Naive thymus-derived CD8-positive, alpha-beta T cell (primary cell): ENCODE measurements around the gene RBCK1. TPM values are rescaled to one million over a fixed set of nuclear protein-coding genes. Genes with fewer than 3 reads are reported as not detected.
A peak's percentile ranks its signal among the peaks of the same experiment; 100 is the strongest.

Experiments used
- ATAC-seq, 2 donors: fragments of 150-1000 bp; cut with Tn5 transposase in 1 of 2; sonication (Bioruptor Pico), chemical (Tn5 transposase) in 1 of 2; 1 replicate in 1 of 2; 2 replicates in 1 of 2; pipeline ENCODE4 v1.10.0; 2021; ENCODE audit warnings: mild to moderate bottlenecking in 2 of 2, moderate library complexity in 2 of 2
- POLR2A ChIA-PET: fragments of 350-600 bp; sonication (Branson Sonifier 250); formaldehyde crosslinking; loops from one replicate; lab custom pipeline; 2021; ENCODE audit warnings: antibody characterized with exemption; lab: Charles Lee
- DNase-seq, 10 donors: peaks; one replicate each; pipeline versions ENCODE4 v3.0.0 to v3.0.0-alpha.2; 2020 to 2022
- H3K27ac Mint-ChIP-seq, 10 donors: one replicate each; pipeline ENCODE4 v1.8.0; 2020 to 2022; ENCODE audit warnings: mild to moderate bottlenecking in 10 of 10, mixed read lengths in 10 of 10, moderate library complexity in 4 of 10, inconsistent platforms in 1 of 10
- H3K27me3 Mint-ChIP-seq, 5 donors: one replicate each; pipeline ENCODE4 v1.8.0; 2021 to 2022; ENCODE audit warnings: mixed read lengths in 5 of 5
- H3K36me3 Mint-ChIP-seq, 3 donors: one replicate each; pipeline ENCODE4 v1.8.0; 2020 to 2022; ENCODE audit warnings: mixed read lengths in 3 of 3, mild to moderate bottlenecking in 2 of 3, inconsistent platforms in 1 of 3
- H3K4me1 Mint-ChIP-seq, 4 donors: one replicate each; pipeline ENCODE4 v1.8.0; 2021 to 2022; ENCODE audit warnings: mixed read lengths in 4 of 4
- H3K4me3 Mint-ChIP-seq, 10 donors: one replicate each; pipeline ENCODE4 v1.8.0; 2020 to 2022; ENCODE audit warnings: mild to moderate bottlenecking in 10 of 10, mixed read lengths in 10 of 10, moderate library complexity in 6 of 10, inconsistent platforms in 1 of 10
- H3K9me3 Mint-ChIP-seq, 9 donors: one replicate each; pipeline ENCODE4 v1.8.0; 2020 to 2022; ENCODE audit warnings: mixed read lengths in 9 of 9, mild to moderate bottlenecking in 3 of 9, inconsistent platforms in 1 of 9, moderate library complexity in 1 of 9
- polyA plus RNA-seq, 3 donors: library from polyadenylated mRNA; unstranded; fragments of 300-500 nt; fragmentation: Illumina TruSeq; gene quantifications; one replicate each; pipeline ENCODE4 v1.2.3, GENCODE V29; 2021
- total RNA-seq, 8 experiments: library from RNA in 2 of 8; stranded (reverse) in 2 of 8; gene quantifications; one replicate each; pipeline ENCODE4 v1.2.3 and lab custom pipeline; 2021 to 2026

RBCK1 gene
- total and polyA plus RNA-seq, 5 experiments from 2014 or later, result 65.3 to 116 (median 82.2) TPM

DNA sequence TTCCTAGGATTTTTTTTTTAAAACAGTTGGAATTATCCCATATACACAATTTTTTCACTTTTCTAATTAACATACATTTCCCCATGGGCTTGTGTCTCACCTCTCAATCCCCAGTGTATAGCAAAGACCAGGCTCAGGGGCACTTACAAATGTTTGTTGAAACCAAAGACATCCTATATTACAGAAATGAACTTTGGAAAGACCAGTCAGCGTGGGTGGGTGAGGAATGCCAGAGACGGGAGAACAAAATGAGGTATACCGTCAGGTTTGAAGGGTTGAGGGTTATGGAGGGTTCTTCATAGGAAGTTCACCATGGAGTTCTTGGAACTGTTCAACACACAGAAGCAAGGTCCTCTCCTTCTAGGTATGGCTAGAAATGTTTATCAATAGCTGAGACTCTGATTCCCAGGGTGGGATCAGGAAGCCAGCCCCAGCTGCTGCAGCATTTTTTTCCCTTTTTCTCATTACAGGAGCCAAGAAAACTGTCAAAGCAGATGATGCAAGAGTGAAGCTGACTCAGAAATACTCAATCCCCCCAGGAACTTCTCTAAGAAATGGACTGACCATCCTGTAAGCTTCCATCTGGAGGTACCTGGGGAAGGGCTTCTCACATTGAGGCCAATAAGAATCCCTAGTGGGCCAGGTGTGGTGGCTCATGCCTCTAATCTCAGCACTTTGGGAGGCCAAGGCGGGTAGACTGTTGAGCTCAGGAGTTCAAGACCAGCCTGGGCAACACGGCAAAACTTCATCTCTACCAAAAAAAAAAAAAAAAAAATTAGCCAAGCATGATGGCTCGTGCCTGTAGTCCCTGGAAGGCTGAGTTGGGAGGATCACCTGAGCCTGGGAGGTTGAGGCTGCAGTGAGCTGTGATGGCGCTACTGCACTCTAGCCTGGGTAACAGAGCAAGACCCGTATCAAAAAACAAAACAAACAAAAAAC is 70.2 kb downstream of the RBCK1 start:
- Mint-ChIP-seq H3K4me3 (no peak overlapping the region), H3K36me3 (peaks cover 0 to 36% (median 0%) of the 10 kb centered on the region in 3 donors), H3K4me1 (peaks cover 14 to 30% (median 23%) of the 10 kb centered on the region in 4 donors), H3K9me3 (no peaks in the 10 kb centered on the region), H3K27me3 (no peaks in the 10 kb centered on the region), H3K27ac (peak overlapping the region in 3 of 10 donors; percentile 8 to 37 (median 18))
- POLR2A ChIA-PET, result interaction anchor here (0.6 to 1.5 kb wide), 5 partner anchors 40 to 124 kb away, joined by 3 to 6 read pairs (median 4); no protein-coding TSS in a partner anchor
- DNase-seq, result no peak
- ATAC-seq, result peak in 1 of 2 donors; percentile 18

DNA sequence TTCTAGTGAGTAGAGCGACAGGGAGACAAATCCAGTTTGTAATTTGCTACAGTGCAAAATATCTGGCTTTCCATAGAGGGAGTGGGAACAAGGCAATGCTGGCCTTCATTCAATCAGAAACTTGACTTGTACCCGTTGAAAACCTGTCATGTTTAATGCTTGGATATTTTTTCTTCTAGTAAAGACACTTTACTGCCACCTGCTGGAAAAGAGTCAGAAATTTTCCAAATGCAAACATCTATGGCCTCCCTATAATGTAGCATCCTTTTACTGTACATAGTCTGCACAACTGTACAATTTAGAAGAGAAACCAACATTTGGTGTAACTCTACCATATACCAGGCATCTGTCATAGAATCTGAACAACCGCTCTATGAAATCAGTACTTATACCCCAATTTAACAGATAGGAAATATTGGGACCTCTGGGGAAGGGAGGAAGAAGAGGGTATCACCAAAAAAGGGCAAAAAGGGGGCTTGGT is 70.9 kb downstream of the RBCK1 start:
- peak; percentile 66 to 80 for ATAC-seq
- POLR2A ChIA-PET, result interaction anchor here (0.7 to 1.5 kb wide), 3 partner anchors 40 to 125 kb away, joined by 4 to 6 read pairs (median 5); no protein-coding TSS in a partner anchor
- peaks cover 14 to 30% (median 23%) of the 10 kb centered on the region in 4 donors for H3K4me1 Mint-ChIP-seq
- no peaks in the 10 kb centered on the region for H3K9me3 Mint-ChIP-seq
- no peak overlapping the region for H3K4me3 Mint-ChIP-seq
- peak overlapping the region in 4 of 10 donors; percentile 8 to 39 (median 28) for H3K27ac Mint-ChIP-seq
- no peaks in the 10 kb centered on the region for H3K27me3 Mint-ChIP-seq
- peak in 8 of 10 donors; percentile 17 to 75 (median 54) for DNase-seq
- H3K36me3 Mint-ChIP-seq, result peaks cover 0 to 43% (median 0%) of the 10 kb centered on the region in 3 donors

DNA sequence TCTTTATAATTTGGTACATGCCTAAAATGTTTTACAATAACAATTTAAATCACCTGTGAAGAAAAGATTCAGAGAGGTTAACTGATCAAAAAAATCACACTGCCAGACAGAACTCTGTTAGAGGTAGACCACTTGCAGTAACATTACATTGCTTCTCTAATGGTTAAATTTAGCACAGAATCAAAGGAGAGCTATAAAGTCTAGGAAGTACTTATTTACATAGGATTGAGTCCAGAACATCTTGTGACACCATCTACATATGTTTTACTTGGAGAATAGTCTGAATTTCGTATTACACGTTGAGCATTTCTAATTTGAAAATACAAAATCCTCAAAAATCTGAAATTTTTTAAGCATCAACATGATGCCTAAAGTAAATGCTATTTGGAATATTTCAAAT is 71.4 kb downstream of the RBCK1 start:
- Mint-ChIP-seq H3K9me3 (no peaks in the 10 kb centered on the region), H3K4me3 (no peak overlapping the region), H3K36me3 (peaks cover 0 to 48% (median 0%) of the 10 kb centered on the region in 3 donors), H3K27me3 (no peaks in the 10 kb centered on the region), H3K4me1 (peaks cover 14 to 30% (median 23%) of the 10 kb centered on the region in 4 donors), H3K27ac (no peak overlapping the region)
- POLR2A ChIA-PET, result interaction anchor here (1.5 kb wide), 1 partner anchor 125 kb away, joined by 6 read pairs; no protein-coding TSS in a partner anchor
- ATAC-seq (no peak), DNase-seq (no peak)

DNA sequence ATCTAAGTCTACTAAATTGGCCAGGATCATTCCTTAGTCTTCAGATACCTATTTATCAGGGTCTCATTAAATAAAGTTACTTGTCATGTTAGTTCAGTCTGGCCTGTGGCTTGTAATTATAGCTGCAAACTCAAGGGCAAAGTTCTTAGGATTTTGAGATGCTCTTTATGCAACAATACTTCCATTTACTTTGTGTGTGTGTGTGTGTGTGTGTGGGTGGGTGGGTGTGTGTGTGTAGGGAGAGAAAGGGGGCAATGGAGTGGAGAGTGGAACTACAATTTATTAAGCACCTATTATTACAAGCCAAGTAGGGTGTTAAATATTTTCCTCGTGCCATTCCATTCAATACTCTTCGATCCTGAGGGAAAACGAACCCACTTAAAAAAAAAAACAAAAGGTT is 71.9 kb downstream of the RBCK1 start:
- peak overlapping the region in 1 of 10 donors; percentile 78 for H3K27ac Mint-ChIP-seq
- peaks cover 14 to 30% (median 23%) of the 10 kb centered on the region in 4 donors for H3K4me1 Mint-ChIP-seq
- DNase-seq (no peak), ATAC-seq (no peak)
- H3K27me3 Mint-ChIP-seq, result no peaks in the 10 kb centered on the region
- H3K4me3 Mint-ChIP-seq, result no peak overlapping the region
- H3K36me3 Mint-ChIP-seq, result peaks cover 0 to 52% (median 0%) of the 10 kb centered on the region in 3 donors
- POLR2A ChIA-PET, result no interaction called here
- H3K9me3 Mint-ChIP-seq, result no peaks in the 10 kb centered on the region

- ATAC-seq (peak; percentile 60 to 84), DNase-seq (peak in 3 of 10 donors; percentile 2 to 37 (median 13))
- no peaks in the 10 kb centered on the region for H3K27me3 Mint-ChIP-seq
- POLR2A ChIA-PET, result no interaction called here
- peaks cover 0 to 63% (median 2%) of the 10 kb centered on the region in 3 donors for H3K36me3 Mint-ChIP-seq
- peak overlapping the region in 1 of 10 donors; percentile 30 for H3K4me3 Mint-ChIP-seq
- peaks cover 14 to 30% (median 23%) of the 10 kb centered on the region in 4 donors for H3K4me1 Mint-ChIP-seq
- no peaks in the 10 kb centered on the region for H3K9me3 Mint-ChIP-seq
- peak overlapping the region in 2 of 10 donors; percentile 23 to 81 for H3K27ac Mint-ChIP-seq
Observed at GRCh38 chr20:481167-481566, 73.1 kb downstream of the RBCK1 start.

Other genes with a start within 250 kb of the RBCK1 start
- not detected for gene DEFB128, start 218.6 kb upstream of the RBCK1 start, total RNA-seq
- gene DEFB128, start 218.6 kb upstream of the RBCK1 start, polyA plus RNA-seq, result not detected
- not detected for gene DEFB129, start 181.0 kb upstream of the RBCK1 start, total RNA-seq
- gene DEFB129, start 181.0 kb upstream of the RBCK1 start, polyA plus RNA-seq, result not detected
- not detected for gene DEFB132, start 150.6 kb upstream of the RBCK1 start, total RNA-seq
- gene DEFB132, start 150.6 kb upstream of the RBCK1 start, polyA plus RNA-seq, result not detected
- 1 to 10 TPM; 4.7 to 5.7 TPM for gene C20orf96, start 117.5 kb upstream of the RBCK1 start, total RNA-seq
- gene C20orf96, start 117.5 kb upstream of the RBCK1 start, polyA plus RNA-seq, result under 1 TPM; 0.46 to 0.80 (median 0.67) TPM
- 10 to 100 TPM; 29.6 to 29.7 TPM for gene ZCCHC3, start 110.7 kb upstream of the RBCK1 start, total RNA-seq
- gene ZCCHC3, start 110.7 kb upstream of the RBCK1 start, polyA plus RNA-seq, result 10 to 100 TPM in 1 of 3 donors, 1 to 10 TPM in 2; 6.9 to 13.9 (median 7.5) TPM
- gene SOX12, start 82.7 kb upstream of the RBCK1 start, total RNA-seq, result 10 to 100 TPM; 19.8 to 21.7 TPM
- gene SOX12, start 82.7 kb upstream of the RBCK1 start, polyA plus RNA-seq, result 1 to 10 TPM; 1.3 to 2.1 (median 2.0) TPM
- gene NRSN2, start 61.2 kb upstream of the RBCK1 start, total RNA-seq, result 1 to 10 TPM; 1.2 to 1.6 TPM
- 1 to 10 TPM; 1.7 to 3.6 (median 2.6) TPM for gene NRSN2, start 61.2 kb upstream of the RBCK1 start, polyA plus RNA-seq
- gene TRIB3, start 27.5 kb upstream of the RBCK1 start, total RNA-seq, result 1 to 10 TPM; 8.7 to 8.9 TPM
- gene TRIB3, start 27.5 kb upstream of the RBCK1 start, polyA plus RNA-seq, result 1 to 10 TPM; 5.5 to 6.5 (median 6.2) TPM
- 10 to 100 TPM; 33.6 to 36.6 TPM for gene TBC1D20, start 54.2 kb downstream of the RBCK1 start, total RNA-seq
- 10 to 100 TPM; 13.8 to 20.8 (median 19.0) TPM for gene TBC1D20, start 54.2 kb downstream of the RBCK1 start, polyA plus RNA-seq
- gene CSNK2A1, start 135.5 kb downstream of the RBCK1 start, total RNA-seq, result 10 to 100 TPM; 91.8 to 93.8 TPM
- 10 to 100 TPM; 49.6 to 52.0 (median 49.7) TPM for gene CSNK2A1, start 135.5 kb downstream of the RBCK1 start, polyA plus RNA-seq
- not detected for gene TCF15, start 202.0 kb downstream of the RBCK1 start, total RNA-seq
- gene TCF15, start 202.0 kb downstream of the RBCK1 start, polyA plus RNA-seq, result not detected
- gene SRXN1, start 244.9 kb downstream of the RBCK1 start, total RNA-seq, result 1 to 10 TPM; 2.4 to 2.6 TPM
- 10 to 100 TPM in 1 of 3 donors, under 1 TPM in 2; 0.26 to 15.6 (median 0.86) TPM for gene SRXN1, start 244.9 kb downstream of the RBCK1 start, polyA plus RNA-seq